Measurements from ENCODE around the gene MAP4K4.

GRCh38 chr2:101731221-101732054 is 33.9 kb downstream of the MAP4K4 start:
- no peak for TF ChIP-seq CTCF (IDR thresholded peaks at IDR 0.05)
- no peak for TF ChIP-seq POLR2A (IDR thresholded peaks at IDR 0.05)

Measured in adrenal gland (tissue), 5 donors.